HUDEP-2 (cell line): Measurements from ENCODE around the gene TBCD.

Experiments
- DNase-seq, 76 experiments: peaks; one replicate each; lab custom pipeline; 2025; ENCODE audit not compliant: unreplicated experiment in 76 of 76; lab: John Stamatoyannopoulos, UW

TBCD gene

GRCh38 chr17:82930043-82930923 is 178.4 kb downstream of the TBCD start:
- DNase-seq = no peak

- no peak for DNase-seq
These were observed 179.2 kb downstream of the TBCD start for GRCh38 chr17:82930924-82931698.

- no peak for DNase-seq
These were observed 180.0 kb downstream of the TBCD start for GRCh38 chr17:82931699-82932517.

- no peak for DNase-seq
These were observed 180.8 kb downstream of the TBCD start for GRCh38 chr17:82932518-82933310.

- DNase-seq = no peak
These were observed 182.0 kb downstream of the TBCD start for GRCh38 chr17:82933911-82934310.

- no peak for DNase-seq
These were observed 184.3 kb downstream of the TBCD start for GRCh38 chr17:82935966-82936767.

- DNase-seq = no peak
These were observed 184.9 kb downstream of the TBCD start for GRCh38 chr17:82936768-82937171.

GRCh38 chr17:82937411-82938371 is 185.8 kb downstream of the TBCD start:
- no peak for DNase-seq

GRCh38 chr17:82938486-82938872 is 186.6 kb downstream of the TBCD start:
- no peak for DNase-seq

GRCh38 chr17:82938873-82939620 is 187.2 kb downstream of the TBCD start:
- no peak for DNase-seq

- no peak for DNase-seq
These were observed 187.8 kb downstream of the TBCD start for GRCh38 chr17:82939621-82940135.

- DNase-seq = no peak
These were observed 188.6 kb downstream of the TBCD start for GRCh38 chr17:82940226-82941020.

GRCh38 chr17:82941021-82942001 is 189.4 kb downstream of the TBCD start:
- DNase-seq = no peak

- DNase-seq = no peak
These were observed 190.6 kb downstream of the TBCD start for GRCh38 chr17:82942166-82943130.
